Measurements from ENCODE around the gene ACAN.
A peak's percentile ranks its signal among the peaks of the same experiment; 100 is the strongest.

ACAN gene

DNA sequence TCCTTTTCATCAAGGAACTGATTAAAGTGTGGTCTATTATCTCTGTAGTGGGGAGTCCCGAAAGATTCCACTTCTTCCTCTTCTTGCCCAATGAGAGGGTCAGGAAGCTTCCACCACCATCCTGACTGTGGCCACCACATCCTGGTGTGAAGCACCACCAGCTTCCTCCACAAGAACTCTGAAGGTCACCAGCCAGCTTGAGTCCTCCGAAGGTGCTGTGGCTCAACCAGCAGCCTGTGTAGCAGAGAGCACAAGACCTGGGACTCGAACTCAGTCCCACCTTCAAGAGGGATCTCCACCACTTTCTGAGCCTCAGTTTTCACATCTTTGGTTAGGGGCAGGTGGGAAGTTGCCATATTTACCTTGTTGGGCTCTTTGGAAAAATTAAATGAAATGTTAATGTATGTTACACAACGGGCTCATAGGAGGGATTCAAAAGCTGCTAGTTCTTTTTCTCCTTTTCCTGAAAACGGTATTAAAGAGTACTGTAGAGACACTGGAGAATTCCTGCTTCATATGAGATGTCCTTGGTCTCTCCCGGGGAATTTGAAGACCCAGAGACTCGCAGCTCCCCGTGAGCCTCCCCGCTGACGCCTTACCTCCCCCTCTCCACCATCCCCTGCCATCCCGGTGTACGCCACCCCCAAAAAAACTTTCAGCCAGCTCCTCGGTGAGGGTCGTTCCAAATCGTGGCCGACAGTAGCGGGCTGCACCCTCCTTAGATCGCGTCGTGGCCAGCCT lies 816 bp upstream of the ACAN start:
- no peak for DNase-seq

DNA sequence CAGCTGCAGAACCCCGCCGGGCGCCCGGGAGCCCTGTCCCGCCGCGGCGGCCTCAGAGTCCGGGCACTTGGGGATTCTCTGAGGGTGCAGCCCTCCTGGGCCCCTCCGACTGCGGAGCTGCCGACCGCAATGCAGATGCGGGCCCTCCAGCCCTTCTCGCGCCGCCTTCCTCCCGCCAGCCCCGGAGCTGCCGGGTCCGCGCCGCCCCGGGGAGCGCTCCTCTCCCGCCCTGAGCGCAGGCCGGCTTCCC lies 320 bp upstream of the ACAN start:
- no peak for DNase-seq

DNA sequence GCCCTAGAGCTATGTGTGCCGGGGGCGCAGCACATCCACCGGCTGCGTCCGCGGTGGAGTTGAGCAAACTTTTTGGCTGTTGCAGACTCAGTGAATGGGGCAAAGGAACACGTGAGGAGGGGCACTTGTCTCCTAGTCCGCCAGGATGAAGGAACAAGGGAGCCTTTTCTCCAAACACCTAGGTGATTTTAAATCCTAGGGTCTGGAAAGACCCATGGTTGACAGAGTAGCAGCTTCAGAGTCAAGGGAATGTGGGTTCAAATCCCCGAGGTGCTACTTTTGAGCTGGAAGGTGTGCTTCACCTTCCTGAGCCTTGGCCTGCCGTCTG lies 648 bp downstream of the ACAN start:
- DNase-seq: no peak

DNA sequence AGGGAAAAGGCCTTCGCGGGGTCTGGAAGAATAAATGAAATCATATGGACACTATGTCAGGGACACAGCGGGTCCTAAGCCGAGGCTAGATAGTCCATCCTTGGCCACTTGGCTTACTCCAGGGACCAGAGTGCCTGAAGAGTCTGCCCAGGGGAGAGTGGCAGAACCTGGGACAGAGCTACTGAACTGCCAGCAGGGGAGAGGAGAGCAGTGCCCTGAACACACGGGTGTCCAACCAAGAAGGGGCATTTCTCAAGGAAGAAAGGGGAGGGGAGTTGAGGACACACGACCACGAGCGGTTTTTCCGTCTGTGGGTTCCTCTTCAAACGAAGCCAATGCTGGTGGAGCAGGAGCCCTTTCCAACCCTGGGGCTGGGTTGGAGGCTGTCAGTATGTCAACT lies 1.0 kb downstream of the ACAN start:
- no peak for DNase-seq

DNA sequence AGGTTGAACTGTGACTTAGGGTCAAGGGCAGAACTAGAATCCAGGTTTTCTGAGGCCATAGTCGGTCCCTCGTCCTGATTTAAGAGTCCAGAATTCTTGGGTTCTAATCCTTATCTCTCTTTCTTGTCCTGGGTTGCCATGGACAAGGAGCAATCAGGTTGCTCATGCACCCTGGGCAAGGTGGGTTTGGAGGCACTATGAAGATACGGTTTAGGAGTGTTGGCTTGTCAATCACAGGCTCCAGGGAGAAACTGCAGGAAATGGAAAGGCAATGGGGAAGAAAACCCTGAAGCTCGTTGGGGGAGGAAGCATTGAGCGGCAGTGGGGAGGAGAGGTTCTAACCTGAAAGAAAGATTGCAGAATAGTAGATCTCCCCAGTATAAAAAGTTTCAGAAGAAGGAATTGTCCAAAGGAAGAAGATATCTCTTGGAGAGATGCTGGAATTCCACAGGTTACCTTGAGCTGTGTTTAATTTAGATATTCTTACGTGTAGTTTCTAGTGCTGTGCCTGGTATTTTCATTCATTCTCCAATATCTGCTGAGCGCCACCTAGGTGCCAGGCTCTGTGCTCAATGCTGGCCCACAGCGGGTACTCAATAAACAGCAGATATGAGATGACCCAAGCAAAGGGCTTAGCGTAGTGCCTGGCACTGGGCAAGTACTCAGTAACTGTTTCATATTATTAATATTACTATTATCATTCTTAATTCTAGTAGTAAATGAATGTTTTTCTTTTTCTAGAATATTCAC lies 2.0 kb downstream of the ACAN start:
- peak; percentile 25 for DNase-seq

DNA sequence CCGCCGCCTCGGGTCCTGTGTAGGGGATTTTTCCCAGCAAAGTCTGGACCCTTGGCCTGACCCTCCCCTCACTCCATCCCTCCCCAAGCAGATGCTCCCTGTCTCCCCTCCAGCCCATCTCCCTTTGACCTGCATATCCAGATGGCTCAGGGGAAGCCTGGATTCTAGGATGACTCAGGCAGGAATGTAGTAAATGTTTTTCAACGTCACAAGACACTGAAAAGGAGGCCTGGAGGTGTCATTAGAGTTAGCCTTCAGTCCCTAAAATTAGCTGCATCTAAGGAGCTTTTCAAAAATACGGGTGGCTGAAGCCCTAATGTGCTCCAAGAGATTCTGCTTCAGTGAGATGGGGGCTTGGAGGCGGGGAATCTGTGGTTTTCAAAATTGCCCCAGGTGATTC lies 7.2 kb downstream of the ACAN start:
- no peak for DNase-seq

DNA sequence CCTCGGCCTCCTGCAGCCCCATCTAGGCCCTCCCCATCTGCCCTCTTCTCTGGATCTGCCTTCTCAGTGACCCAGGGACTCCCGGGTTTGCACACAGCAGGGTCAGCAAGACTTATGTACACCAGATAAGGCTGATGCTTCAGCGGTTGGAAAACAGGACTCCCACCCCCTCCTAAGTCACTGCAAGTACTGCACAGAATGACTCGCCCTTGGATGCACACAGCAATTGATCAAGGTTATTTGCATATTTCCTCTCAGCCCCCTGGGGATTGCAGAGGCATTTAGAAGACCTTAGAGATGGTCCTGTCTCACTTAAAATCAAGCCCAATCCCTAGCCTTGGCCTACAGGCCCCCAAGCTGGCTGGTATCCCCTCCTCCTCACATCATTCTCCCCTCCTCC lies 8.9 kb downstream of the ACAN start:
- no peak for DNase-seq

DNA sequence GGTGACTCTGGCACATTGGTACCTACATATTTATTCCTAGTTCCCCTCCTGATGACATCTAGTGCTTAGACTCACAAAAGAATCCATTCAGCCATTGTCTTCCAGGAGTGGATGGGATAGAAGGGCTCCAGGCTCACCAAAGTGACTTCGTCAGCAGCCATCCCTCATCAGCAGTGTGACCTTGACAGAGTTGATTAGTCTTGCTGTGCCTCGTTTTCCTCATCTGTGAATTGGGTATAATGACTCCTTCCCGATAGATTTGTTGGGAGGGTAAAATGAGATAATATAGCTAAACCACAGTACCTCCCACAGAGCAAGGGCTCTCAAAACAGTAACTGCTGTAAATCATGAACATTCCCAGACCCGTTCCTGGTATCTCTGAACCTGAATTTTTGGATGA lies 10.7 kb downstream of the ACAN start:
- no peak for DNase-seq

DNA sequence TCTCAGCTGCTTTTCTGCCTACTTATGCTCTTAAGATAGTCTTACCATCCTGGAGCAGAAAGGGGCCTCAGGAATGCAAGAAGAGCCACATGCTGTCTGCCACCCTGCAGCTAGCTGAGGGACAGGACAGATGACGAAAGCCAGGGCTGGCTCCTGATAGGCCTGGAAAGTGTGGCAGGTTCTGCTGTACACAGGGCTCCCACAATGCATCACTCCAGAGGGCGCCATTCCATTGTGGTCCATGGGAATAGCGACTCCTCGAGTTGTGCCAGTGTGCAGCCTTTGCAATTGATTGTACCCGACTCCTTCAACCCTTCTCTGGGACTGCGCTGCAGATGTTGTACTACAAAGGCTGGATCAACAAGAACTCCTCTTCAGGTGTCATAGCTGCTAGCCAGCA lies 11.2 kb downstream of the ACAN start:
- DNase-seq: no peak

DNA sequence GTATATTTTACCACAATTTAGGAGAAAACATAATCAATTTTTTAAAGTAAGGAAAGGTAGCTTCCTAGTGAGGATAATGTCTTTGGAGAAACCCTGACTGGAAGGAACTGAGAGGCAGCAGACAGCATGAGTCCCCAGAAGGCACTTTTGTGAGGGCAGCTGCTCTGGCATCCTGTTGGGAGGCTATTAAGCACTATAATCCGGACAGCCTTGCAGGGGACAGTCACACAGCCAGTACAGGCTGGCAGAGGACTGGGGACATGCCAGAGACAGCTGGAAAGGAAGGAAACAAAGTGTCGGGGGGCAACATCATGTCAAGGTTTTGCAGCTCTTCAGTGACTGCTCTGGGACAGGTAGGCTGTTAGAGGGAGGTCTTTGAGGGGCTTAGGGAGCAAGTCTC lies 15.7 kb downstream of the ACAN start:
- no peak for DNase-seq

DNA sequence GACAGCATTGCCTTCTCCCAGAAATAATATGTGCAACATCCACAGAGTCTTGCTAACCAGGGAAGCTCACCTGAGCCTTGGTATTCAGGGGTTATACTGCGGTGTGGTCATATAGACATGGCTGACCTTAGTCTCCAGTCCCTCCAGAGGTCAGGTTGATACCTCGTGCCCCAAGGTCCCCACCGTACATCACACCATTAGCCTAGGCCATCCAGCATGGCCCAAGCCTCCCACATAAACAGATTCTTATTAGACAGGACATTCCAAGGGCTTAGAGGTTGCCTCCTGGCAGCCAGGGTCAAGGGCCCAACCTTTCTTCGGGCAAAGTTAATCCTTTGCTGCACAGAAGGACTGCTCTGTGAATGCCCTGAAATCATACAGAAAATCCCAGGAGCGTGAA lies 18.8 kb downstream of the ACAN start:
- DNase-seq: no peak

DNA sequence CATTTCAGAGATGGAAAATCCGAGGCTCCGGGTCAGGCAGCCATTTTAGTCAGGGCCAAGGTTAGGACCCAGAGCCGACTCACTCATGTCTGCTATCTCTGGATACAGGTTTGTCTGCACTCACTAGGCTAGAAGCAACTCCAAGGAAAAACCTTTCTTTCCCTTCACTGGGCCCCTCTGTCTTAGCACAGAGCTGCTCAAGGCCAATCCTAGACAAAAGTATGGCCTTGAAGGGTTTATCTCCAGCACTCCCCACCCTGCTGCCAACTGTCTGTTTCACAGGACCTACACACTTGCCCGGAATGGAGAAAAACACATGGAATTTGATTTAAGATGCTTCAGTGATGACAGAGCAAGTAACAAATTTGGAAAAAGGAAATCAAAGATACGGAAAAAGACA lies 25.6 kb downstream of the ACAN start:
- DNase-seq: no peak

DNA sequence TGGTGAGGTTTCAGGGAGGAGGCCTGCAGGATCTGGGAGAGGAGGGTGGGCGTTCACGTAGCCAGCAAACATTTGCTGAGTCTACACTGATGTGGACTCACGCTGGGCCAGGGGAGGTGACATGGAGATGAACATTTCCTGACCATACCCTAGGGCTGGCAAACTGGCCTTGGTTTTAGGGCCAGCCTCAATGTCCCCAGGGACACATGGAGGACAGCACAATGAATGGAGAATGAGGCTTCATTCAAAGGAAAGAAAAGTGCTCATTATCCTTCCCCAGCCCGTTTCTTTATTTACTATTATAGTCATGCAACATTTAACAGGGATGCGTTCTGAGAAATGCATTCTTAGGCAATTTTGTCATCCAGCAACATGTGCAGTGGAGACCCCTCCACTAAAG lies 26.8 kb downstream of the ACAN start:
- DNase-seq: no peak

DNA sequence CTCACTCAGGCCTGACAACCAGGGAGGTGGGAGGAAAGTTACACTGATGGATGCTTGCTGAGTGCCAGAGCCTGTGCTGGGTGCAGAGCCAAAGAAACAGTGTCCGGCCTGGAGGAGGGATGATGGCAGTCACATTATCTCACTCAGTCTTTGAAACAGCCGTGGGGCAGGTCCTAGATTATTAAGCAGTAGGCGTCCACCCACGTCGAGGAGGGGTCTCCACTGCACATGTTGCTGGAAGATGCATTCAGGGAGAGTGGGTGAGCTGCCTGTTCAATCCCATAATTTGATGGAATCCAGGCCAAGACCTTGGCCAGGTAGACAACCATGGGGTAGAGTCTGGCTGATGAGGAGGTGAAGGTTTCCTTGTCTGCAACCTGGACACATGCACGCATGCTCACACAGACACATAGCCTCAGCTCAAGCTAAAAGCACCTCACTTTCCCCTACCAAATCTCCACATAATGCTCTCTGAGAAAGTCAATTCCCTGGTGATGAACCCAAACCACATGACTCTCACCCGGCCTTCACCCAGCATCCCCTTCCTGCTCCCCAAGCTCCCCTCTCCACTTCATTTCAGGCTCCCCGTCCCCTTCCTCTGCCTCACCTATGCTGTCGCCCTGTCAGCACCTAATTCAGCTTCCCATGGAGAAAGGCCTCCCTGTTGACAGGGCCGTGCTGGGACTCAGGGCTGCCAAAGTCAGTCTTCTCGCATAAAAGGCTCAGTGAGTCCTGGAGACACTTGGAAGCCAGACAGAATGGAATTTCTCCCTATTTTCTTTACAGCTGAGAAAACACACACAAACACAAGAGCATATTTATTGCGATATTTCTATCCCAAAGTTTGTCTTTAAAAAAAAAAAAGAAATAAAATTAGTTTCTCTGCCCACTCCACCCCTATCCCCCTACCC lies 29.8 kb downstream of the ACAN start:
- no peak for DNase-seq

DNA sequence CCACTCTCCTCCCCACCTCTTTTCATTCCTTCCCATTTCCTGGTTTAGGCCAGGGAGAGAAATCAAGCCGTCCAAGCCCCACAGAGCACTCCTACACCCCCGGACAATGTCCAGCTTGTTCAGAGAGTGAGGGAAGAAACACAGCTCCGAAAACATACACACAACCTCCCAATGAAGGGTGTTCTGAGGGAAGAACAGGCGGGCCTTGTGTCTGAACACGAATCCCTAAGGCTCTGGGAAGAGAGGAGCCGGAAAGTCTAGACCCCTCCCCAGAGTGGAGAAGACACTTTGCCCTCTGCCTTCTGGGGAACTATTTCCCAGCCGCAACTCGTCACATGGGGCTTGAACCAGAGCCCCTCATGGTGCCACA lies 30.5 kb downstream of the ACAN start:
- no peak for DNase-seq

DNA sequence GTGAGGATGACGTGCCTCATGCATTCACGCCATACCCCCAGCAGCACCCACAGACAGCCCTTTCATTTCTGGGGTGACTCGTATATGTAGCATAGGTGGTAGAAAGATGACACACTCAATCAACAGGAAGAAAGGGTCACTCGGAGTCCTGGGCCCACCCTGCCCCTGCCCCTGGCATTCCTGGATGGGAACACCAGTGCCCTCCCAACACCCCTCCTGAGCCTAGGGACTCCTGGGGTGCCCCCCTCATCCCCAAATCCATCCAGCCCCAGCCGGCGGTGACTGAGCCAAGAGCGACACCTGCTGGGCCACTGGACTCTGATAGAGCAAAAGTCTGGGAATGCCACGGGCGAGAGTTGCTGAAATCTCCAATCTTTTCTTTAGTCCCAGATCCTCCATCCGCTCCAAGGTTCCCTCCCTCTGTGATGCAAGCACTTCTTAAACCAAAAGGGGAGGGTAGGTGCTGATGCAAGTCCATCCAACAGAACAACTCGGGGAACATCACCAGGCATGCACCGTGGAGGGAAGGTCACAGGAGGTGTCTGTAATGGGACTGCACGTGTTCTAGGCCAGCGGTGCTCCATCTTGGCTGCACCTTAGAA lies 31.1 kb downstream of the ACAN start:
- DNase-seq: peak; percentile 26

DNA sequence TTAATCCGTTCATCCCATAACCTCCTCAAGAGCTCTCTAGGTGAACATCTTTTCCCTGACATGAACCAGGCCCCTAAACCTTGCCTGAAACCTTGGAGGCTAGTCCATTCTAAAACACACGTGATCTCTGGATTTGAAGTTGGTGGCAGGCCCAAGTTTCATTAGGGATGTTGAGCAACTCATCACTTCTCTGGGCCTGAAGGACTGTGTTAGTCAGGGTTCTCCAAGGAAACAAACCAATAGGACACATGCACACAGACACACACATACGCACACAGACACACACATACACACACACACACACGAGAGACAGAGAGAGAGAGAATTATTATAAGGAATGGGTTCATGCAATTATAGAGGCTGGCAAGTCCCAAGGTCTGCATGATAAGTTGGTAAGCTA lies 31.9 kb downstream of the ACAN start:
- no peak for DNase-seq

DNA sequence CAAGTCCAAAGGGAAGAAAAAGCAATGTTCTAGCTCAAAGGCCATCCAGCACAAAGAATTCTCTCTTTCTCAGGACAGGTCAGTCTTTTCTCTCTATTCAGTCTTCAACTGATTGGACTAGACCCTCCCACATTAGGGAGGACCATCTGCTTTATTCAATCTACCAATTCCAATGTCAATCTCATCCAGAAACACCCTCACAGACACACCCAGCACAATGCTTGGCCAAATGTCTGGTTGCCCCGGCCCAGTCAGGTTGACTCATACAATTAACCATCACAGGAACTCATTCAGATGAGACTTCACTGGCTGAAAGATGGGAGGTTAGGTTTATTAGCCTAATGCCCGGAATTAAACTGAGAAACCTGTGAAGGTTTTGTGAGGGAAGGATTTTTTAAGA lies 32.4 kb downstream of the ACAN start:
- DNase-seq: no peak

DNA sequence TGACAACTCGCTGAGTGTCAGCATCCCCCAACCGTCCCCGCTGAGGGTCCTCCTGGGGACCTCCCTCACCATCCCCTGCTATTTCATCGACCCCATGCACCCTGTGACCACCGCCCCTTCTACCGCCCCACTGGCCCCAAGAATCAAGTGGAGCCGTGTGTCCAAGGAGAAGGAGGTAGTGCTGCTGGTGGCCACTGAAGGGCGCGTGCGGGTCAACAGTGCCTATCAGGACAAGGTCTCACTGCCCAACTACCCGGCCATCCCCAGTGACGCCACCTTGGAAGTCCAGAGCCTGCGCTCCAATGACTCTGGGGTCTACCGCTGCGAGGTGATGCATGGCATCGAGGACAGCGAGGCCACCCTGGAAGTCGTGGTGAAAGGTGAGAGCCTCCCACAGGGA lies 35.4 kb downstream of the ACAN start:
- no peak for DNase-seq

DNA sequence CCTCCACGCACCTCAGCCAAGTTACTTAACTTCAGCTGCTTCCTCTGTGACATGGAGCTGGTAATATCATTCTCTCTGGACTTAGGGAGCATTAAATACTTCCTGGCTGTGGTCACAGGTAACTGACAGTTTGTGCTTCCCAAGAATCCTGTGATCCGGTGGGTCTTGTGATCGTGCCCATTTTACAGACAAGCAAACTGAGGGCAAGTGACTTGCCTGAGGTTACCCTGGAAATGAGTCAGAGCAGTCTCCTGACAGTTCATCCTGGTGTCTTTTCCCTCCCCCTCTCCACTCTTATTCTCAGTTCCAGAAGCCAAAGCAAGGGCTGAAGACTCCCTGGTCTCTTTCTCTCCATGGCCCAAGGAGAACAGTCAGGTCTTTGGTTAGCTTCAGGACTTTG lies 35.9 kb downstream of the ACAN start:
- no peak for DNase-seq

DNA sequence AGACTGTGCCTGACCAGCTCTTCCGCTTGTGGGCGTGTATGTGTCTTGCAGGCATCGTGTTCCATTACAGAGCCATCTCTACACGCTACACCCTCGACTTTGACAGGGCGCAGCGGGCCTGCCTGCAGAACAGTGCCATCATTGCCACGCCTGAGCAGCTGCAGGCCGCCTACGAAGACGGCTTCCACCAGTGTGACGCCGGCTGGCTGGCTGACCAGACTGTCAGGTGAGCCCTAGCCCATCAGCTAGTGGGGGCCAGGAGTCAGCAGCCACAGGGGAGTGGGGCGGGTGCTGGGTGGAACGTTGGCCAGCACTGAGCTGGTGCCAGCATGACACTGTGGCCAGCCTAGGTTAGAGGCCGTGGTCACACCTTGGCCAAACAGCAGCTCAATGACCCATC lies 36.7 kb downstream of the ACAN start:
- DNase-seq: no peak

DNA sequence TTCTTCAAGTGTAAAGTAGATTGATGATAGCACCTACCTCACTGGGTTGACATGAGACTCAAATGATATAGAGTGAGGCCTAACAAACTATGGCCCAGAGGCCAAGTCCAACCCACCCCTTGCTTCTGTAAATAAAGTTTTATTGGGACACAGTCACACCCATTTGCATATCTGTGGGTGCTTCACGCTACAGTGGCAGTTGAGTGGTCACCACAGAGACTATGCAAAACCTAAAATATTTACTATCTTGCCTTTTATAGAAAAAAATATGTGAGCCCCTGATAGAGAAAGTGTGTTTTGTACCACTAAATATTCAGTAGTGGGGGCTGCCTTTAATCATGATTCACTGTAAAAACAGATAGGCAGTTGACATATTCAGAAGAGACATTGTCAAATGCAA lies 38.0 kb downstream of the ACAN start:
- no peak for DNase-seq

DNA sequence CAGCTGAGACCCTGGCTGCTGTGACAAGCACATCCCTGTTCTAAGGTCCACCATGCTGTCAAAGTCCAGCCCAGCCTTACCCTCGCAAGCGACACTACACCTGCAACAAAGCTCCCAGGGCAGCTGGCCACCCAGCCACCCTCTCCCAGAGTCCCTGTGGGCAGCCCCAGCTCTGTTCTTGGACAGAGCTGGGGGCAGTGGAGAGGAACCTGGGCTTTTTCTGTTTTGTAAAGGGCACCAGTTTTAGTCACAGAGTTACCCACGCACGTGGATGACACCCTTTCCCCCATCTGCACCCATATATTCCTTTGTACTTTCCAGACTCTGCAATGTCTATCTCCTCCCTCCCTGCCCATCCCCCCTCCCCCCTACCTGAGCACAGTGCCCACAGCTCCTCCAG lies 38.9 kb downstream of the ACAN start:
- no peak for DNase-seq

DNA sequence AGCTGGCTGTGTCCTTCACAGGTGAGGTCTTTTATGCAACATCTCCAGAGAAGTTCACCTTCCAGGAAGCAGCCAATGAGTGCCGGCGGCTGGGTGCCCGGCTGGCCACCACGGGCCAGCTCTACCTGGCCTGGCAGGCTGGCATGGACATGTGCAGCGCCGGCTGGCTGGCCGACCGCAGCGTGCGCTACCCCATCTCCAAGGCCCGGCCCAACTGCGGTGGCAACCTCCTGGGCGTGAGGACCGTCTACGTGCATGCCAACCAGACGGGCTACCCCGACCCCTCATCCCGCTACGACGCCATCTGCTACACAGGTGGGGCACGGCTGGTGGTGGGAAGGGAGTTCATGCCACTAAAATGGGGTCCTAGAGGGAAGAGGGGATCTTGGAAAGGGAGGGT lies 40.1 kb downstream of the ACAN start:
- DNase-seq: no peak
